Ovary (tissue), 3 donors: ENCODE data around the gene PLEKHH1.

ENCODE experiments used
- CTCF ChIP-seq, 3 donors: fragments of 450-650 bp in 2 of 3; fragments of 200-600 bp in 1 of 3; IDR thresholded peaks; one replicate each; pipeline versions ENCODE4 v1.5.1 to v1.8.0; 2016 to 2022; ENCODE audit warnings: antibody characterized with exemption in 3 of 3, mild to moderate bottlenecking in 1 of 3
- EP300 ChIP-seq: sonication (generic); formaldehyde crosslinking; IDR thresholded peaks from one replicate; pipeline ENCODE4 v1.6.1; 2017; ENCODE audit warnings: antibody characterized with exemption
- donor health status: DM: no; HTN: no; CAD: no.

GRCh38 chr14:67609642-67610310 lies 76.7 kb downstream of the PLEKHH1 start:
- no peak for TF ChIP-seq CTCF (IDR thresholded peaks at IDR 0.05)
- no peak for TF ChIP-seq EP300
